Endothelial cell of umbilical vein (primary cell): ENCODE measurements around the gene LRFN3. TPM values are rescaled to one million over a fixed set of nuclear protein-coding genes. Genes with fewer than 3 reads are reported as not detected.

Source experiments
- BruUV-seq: library from RNA; stranded (reverse); fragments of 400-500 nt; replicated peaks from 2 replicates; lab custom pipeline; 2021; lab: Mats Ljungman, UMichigan
- CTCF ChIA-PET: fragments of 300-600, 350-600 bp; sonication (Branson Sonifier 250); formaldehyde crosslinking; loops from one replicate; lab custom pipeline; 2021; ENCODE audit warnings: antibody characterized with exemption, inconsistent platforms; lab: Charles Lee
- POLR2A ChIA-PET: fragments of 300-600, 350-600 bp; sonication (Branson Sonifier 250); formaldehyde crosslinking; loops from one replicate; lab custom pipeline; 2021; ENCODE audit warnings: antibody characterized with exemption, inconsistent platforms; lab: Charles Lee
- DNase-seq: peaks from one replicate; pipeline ENCODE4 v3.0.0-alpha.2; 2011; ENCODE audit warnings: low read depth, low spot score
- FAIRE-seq: peaks from 2 replicates; lab custom pipeline; 2011; peaks lifted over from hg19 to GRCh38; lab: Jason Lieb, UNC
- H2AFZ ChIP-seq: 2 replicates; pipeline ENCODE4 v1.6.0; 2012; ENCODE audit warnings: low read depth, low read length, control low read depth, inconsistent platforms
- H3K27ac ChIP-seq: 2 replicates; pipeline ENCODE4 v1.5.1; 2011; ENCODE audit warnings: low read depth, mild to moderate bottlenecking, control low read depth, low read length, moderate library complexity; ENCODE audit not compliant: insufficient read depth
- H3K27me3 ChIP-seq, 2 experiments: 2 replicates each; pipeline versions ENCODE4 v1.6.0 to v1.6.1; 2011; ENCODE audit warnings: low read length in 2 of 2, mixed read lengths in 1 of 2; ENCODE audit not compliant: control insufficient read depth in 2 of 2, insufficient read depth in 2 of 2
- H3K36me3 ChIP-seq, 2 experiments: 2 replicates in 1 of 2; 3 replicates in 1 of 2; pipeline ENCODE4 v1.5.1; 2011; ENCODE audit warnings: low read length in 2 of 2, mild to moderate bottlenecking in 1 of 2, moderate library complexity in 1 of 2; ENCODE audit not compliant: control insufficient read depth in 2 of 2, insufficient read depth in 2 of 2; ENCODE audit errors: extremely low read depth in 1 of 2
- H3K4me1 ChIP-seq: 3 replicates; pipeline ENCODE4 v1.5.1; 2011; ENCODE audit warnings: mild to moderate bottlenecking, low read length; ENCODE audit not compliant: control insufficient read depth, insufficient read depth; ENCODE audit errors: extremely low read depth
- H3K4me2 ChIP-seq: 2 replicates; pipeline ENCODE4 v1.6.1; 2011; ENCODE audit warnings: low read length, control low read depth, mixed read lengths; ENCODE audit not compliant: insufficient read depth
- H3K4me3 ChIP-seq, 3 experiments: fragments of 200-600 bp in 1 of 3; sonication (generic), shearing (Covaris generic) in 1 of 3; replicated peaks in 1 of 3; 2 replicates each; pipeline ENCODE4 v1.5.1; 2011 to 2016; ENCODE audit warnings: control low read depth in 3 of 3, low read length in 3 of 3, mild to moderate bottlenecking in 2 of 3, inconsistent platforms in 1 of 3, low read depth in 1 of 3, moderate library complexity in 1 of 3; ENCODE audit not compliant: insufficient read depth in 1 of 3
- H3K79me2 ChIP-seq: 2 replicates; pipeline ENCODE4 v1.6.0; 2012; ENCODE audit warnings: low read length, inconsistent platforms; ENCODE audit not compliant: control insufficient read depth, insufficient read depth
- H3K9ac ChIP-seq: replicated peaks from 2 replicates; pipeline ENCODE3; 2011; ENCODE audit warnings: low read length, control low read depth; ENCODE audit not compliant: insufficient read depth; ENCODE audit errors: extremely low read depth
- H3K9me1 ChIP-seq: replicated peaks from 3 replicates; pipeline ENCODE4 v1.6.0; 2011; ENCODE audit warnings: mild to moderate bottlenecking, low read length; ENCODE audit not compliant: control insufficient read depth, insufficient read depth; ENCODE audit errors: extremely low read depth
- H3K9me3 ChIP-seq: replicated peaks from 2 replicates; pipeline ENCODE4 v1.5.1; 2012; ENCODE audit warnings: low read length, inconsistent platforms; ENCODE audit not compliant: control insufficient read depth, insufficient read depth
- H4K20me1 ChIP-seq: replicated peaks from 2 replicates; pipeline ENCODE3; 2011; ENCODE audit warnings: mild to moderate bottlenecking, low read length; ENCODE audit not compliant: control insufficient read depth, insufficient read depth; ENCODE audit errors: extremely low read depth
- CTCF ChIP-seq, 2 donors: IDR thresholded peaks; 1 replicate in 1 of 2; 2 replicates in 1 of 2; pipeline ENCODE4 v1.5.1; 2011; ENCODE audit warnings: low read length in 2 of 2, mild to moderate bottlenecking in 2 of 2, moderate library complexity in 2 of 2, control low read depth in 1 of 2, inconsistent platforms in 1 of 2, low read depth in 1 of 2; ENCODE audit not compliant: insufficient read depth in 1 of 2; ENCODE audit errors: extremely low read depth in 1 of 2
- EZH2 ChIP-seq: IDR thresholded peaks from 2 replicates; pipeline ENCODE4 v1.6.1; 2012; ENCODE audit warnings: borderline replicate concordance, low read depth, mild to moderate bottlenecking, moderate library complexity, low read length, inconsistent platforms; ENCODE audit not compliant: severe bottlenecking
- FOS ChIP-seq: IDR thresholded peaks from 2 replicates; pipeline ENCODE4 v1.6.1; 2011; ENCODE audit warnings: mild to moderate bottlenecking, low read length, moderate library complexity, borderline replicate concordance; ENCODE audit not compliant: insufficient read depth
- GATA2 ChIP-seq: IDR thresholded peaks from 2 replicates; pipeline ENCODE4 v1.7.0; 2011; ENCODE audit warnings: low read depth, mild to moderate bottlenecking, moderate library complexity, mixed read lengths, low read length; ENCODE audit not compliant: insufficient read length, insufficient read depth
- JUN ChIP-seq: IDR thresholded peaks from 2 replicates; pipeline ENCODE4 v1.6.1; 2011; ENCODE audit warnings: borderline replicate concordance, low read depth; ENCODE audit not compliant: insufficient read length, insufficient read depth
- MAX ChIP-seq: IDR thresholded peaks from 2 replicates; pipeline ENCODE4 v1.6.1; 2011; ENCODE audit not compliant: insufficient read depth, insufficient read length
- MYC ChIP-seq: IDR thresholded peaks from one replicate; pipeline ENCODE4 v1.6.1; 2011; ENCODE audit warnings: mild to moderate bottlenecking, low read depth, low read length
- POLR2A ChIP-seq: IDR thresholded peaks from 2 replicates; pipeline ENCODE4 v1.6.1; 2012; ENCODE audit warnings: low read depth, mild to moderate bottlenecking, control low read depth, low read length
- POLR2AphosphoS5 ChIP-seq: IDR thresholded peaks from 2 replicates; pipeline ENCODE4 v1.6.1; 2012; ENCODE audit warnings: low read depth, mild to moderate bottlenecking, control low read depth, low read length, moderate library complexity; ENCODE audit not compliant: insufficient read depth
- dilution Hi-C: fragments of 300-500 bp; cut with MboI; formaldehyde crosslinking; loops from one replicate; pipeline ENCODE4 v1.15.0; 2019; ENCODE audit warnings: low sequenced_read_pairs; ENCODE audit not compliant: extremely low pct_ligation_motif_present
- intact Hi-C: fragments of 100-400 bp; cut with micrococcal nuclease; formaldehyde crosslinking; loops from one replicate; pipeline ENCODE4 v1.10.0; 2022
- polyA plus RNA-seq, 4 experiments: library from polyadenylated mRNA; depleted of rRNA in 3 of 4; stranded (reverse) in 3 of 4; unstranded in 1 of 4; fragments of >200 nt; gene quantifications; 2 replicates each; pipeline versions ENCODE4 v1.2.1 to v1.2.3, GENCODE V29; 2011 to 2012; ENCODE audit warnings: missing spikeins in 1 of 4
- total RNA-seq: library from RNA; stranded (reverse); gene quantifications from 2 replicates; pipeline ENCODE4 v1.2.3, GENCODE V29; 2021

LRFN3 gene
- total and polyA plus RNA-seq, 2 donors (not counting 3 experiments of a cell fraction or from before 2014, with no cell fraction given) = 4.1 to 15.9 TPM

GRCh38 chr19:35911173-35911572 lies 25.0 kb upstream of the LRFN3 start:
- no peak overlapping the region for H3K27ac ChIP-seq
- dilution Hi-C loops = no loop called here
- H2AFZ ChIP-seq = no peak overlapping the region
- no peaks in the 10 kb centered on the region for H3K36me3 ChIP-seq
- no peaks in the 10 kb centered on the region for H3K27me3 ChIP-seq
- H3K9ac ChIP-seq = no peak overlapping the region
- no peak overlapping the region for H3K4me2 ChIP-seq
- FAIRE-seq (no peak), DNase-seq (no peak)
- H3K79me2 ChIP-seq = no peaks in the 10 kb centered on the region
- ChIA-PET POLR2A (no interaction called here), CTCF (no interaction called here)
- intact Hi-C loops = no loop called here
- no peak for TF ChIP-seq JUN
- no peak for TF ChIP-seq CTCF (IDR thresholded peaks at IDR 0.05; ENCODE audit: extremely low read depth in 1 of 2, insufficient read depth in 1 of 2, low read depth in 1 of 2, low read length in 2 of 2)
- TF ChIP-seq POLR2A = no peak
- no peak for TF ChIP-seq MAX
- no peak for TF ChIP-seq GATA2
- TF ChIP-seq POLR2AphosphoS5 = no peak
- TF ChIP-seq MYC = no peak
- no peak for TF ChIP-seq FOS
- no peak for TF ChIP-seq EZH2
- no peaks in the 10 kb centered on the region for H3K9me3 ChIP-seq
- H3K4me1 ChIP-seq = no peaks in the 10 kb centered on the region
- BruUV-seq = no TSS peak
- no peak overlapping the region for H3K4me3 ChIP-seq
- H4K20me1 ChIP-seq = no peaks in the 10 kb centered on the region
- H3K9me1 ChIP-seq = no peaks in the 10 kb centered on the region
